HG02610 (cell line): Measurements from ENCODE around the gene TRMT2A.

Experiments
- ATAC-seq: cut with Tn5 transposase; IDR thresholded peaks from one replicate; pipeline ENCODE4 v1.9.1; 2021; ENCODE audit warnings: mild to moderate bottlenecking, moderate library complexity; ENCODE audit not compliant: unreplicated experiment

The TRMT2A gene

DNA sequence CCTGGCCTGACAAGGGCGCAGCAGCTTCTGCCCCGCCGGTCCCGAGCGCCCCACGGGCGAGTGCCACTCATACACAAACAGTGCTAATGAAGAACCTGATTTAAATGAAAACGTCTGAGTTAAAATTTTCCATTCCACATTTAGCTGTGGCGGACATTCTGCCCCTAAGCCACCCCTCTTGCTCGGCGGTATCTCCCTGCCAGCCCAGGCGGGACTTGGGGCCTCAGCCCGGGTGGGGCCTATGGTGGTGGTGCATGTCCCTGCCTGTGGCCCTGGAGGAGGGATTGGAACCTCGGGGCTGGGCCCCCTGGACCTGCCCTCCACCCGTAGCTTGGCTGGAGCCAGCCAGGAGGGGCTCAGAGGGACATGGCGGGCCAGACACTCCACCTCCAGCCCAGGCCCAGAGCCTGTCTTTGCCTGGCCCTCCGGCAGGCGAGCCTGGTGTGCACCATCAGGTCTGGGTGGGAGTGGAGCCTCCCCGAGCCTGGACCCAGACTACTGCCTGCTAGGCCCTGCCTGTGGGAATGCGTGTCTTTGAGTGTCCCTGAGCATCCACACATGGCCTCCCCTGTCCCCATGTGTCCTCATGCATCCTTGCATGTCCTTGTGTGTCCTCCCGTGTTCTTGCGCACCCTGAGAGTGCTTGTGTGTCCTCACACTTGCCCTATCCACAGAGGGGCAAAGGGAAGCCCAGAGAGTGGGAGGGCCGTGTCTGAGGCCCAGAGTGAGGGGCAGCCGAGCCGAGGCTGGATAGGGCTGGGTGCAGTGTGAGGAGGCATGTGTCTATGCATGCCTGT is 19.0 kb upstream of the TRMT2A start:
- no peak for ATAC-seq

DNA sequence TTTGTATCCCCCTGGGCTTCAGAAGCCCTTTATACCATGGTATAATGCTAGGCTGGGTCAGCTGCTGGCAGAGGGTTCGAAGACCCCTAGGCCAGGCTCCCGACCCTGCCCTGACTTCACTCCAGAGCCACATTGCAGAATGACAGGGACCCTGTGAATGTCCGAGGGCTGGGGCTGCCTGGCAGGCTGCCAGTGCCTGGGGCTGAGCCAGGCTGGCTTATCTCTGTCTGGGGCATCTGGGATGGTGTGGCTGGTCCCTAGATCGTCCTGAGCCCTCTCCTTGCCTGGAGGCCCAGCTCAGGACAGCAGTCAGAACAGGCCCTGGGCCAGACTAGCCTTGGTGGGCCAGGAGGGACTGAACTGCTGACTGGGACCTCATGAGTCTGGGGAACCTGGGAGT is 18.2 kb upstream of the TRMT2A start:
- ATAC-seq = no peak

DNA sequence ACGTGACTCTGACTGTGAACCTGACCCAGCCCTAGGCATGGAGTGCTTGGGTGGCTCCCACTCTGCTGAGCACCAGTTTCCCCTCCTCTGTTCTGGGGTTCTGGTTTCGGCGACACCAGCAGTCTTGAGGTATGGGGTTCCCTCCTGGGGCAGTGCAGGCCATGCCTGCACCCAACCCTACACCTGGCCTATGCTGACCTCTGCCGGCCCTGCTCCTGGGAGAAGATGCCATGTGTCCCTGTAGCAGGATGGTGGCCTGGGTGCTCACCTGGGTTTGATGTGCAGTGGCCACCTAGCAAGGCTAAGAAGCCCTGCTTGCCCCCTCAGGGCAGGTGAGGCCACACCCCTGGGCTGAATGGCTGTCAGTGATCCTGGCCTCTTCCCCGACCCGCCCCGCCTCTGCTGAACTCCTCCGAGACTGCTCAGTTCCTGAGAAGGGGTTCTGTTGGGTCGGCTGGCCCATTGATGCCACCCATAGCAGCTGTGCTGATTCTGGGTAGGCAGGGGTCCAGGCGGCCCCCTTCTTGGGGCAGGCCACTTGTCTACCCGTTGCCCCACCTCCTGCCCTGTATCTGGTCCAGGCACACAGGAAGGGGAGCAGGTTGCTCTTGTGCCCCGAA is 17.0 kb upstream of the TRMT2A start:
- no peak for ATAC-seq

DNA sequence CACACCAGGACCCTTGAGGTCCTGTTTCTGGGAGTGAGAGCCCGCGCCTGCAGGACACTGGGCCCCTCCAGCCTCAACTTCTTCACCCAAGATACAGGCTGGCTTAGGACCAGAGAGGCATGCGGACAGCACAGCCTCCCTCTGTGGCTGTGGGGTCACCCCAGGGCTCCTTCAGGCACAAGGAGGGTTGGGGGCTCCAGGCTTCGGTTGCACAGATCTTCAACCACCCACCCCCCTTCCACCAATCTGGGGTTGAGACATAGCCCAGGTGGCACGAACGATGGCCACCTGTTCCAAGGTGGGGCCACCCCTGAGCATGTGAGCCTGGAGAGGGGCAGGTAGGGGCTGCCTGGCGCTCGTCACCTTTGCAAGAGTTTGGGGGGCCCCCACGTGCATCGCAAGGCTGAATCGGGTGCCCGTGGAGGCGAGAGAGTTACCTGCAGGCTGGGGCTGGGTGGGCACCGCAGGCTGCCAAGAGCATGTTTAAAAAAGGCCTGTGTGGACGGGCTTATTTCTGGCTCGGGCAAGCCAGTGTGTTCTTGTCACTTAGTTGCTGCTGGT is 15.7 kb upstream of the TRMT2A start:
- ATAC-seq = no peak

DNA sequence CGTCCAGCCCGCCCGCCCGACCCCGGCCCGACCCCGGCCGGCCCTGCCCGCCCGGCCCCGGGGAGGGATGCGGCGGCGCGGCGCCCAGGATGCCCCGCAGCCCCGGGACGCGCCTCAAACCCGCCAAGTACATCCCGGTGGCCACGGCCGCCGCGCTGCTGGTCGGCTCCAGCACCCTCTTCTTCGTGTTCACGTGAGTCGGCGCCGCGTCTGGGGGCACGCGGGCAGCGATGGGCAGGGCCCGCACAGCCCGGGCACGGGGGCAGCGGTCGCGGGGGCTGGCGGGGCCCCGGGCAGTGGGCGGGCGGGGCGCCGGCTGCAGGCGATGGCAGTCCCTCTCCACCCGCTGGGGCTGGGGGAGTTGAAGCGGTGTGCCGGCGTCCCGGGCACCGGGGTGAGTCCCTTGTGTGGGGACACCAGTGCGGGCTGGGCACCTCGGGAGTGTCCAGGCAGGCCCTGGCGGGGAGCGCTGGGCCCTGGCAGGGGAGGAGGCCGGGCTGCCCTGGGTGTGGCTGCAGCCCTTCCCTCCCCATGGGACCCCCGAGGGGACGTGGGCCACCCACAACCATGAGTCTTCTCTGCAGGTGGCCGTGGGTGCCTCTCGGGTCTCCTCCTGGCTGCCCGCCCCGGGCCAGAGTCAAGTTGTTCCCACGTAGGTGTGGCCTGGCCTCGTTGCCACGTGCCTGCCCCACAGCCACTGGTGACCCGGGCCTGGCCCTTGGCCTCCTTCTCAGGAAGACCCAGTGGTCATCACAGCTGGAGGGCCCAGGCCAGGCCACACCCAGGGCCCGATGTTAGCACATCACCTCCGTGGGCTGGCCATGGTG is 15.0 kb upstream of the TRMT2A start:
- ATAC-seq = no peak

DNA sequence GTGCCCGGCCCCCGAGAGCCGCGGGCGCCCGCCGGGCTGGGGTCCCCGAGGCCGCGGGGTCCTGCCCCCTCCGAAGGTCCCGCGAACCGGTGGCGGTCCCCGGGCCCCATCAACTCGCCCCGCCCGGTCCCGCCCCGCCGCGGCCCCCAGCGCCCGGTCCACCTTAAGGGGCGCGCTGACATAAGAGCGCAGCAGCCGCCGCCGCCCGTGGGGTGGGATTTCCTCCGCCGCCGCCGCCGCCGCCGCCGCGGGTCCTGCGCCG is 14.5 kb upstream of the TRMT2A start, which contains the start of gene ZDHHC8:
Gene ZDHHC8 (plus strand): TSS at position 208 of the 262 bp plus-strand sequence. CDS start 144 bp downstream, outside the sequence.
- no peak for ATAC-seq

DNA sequence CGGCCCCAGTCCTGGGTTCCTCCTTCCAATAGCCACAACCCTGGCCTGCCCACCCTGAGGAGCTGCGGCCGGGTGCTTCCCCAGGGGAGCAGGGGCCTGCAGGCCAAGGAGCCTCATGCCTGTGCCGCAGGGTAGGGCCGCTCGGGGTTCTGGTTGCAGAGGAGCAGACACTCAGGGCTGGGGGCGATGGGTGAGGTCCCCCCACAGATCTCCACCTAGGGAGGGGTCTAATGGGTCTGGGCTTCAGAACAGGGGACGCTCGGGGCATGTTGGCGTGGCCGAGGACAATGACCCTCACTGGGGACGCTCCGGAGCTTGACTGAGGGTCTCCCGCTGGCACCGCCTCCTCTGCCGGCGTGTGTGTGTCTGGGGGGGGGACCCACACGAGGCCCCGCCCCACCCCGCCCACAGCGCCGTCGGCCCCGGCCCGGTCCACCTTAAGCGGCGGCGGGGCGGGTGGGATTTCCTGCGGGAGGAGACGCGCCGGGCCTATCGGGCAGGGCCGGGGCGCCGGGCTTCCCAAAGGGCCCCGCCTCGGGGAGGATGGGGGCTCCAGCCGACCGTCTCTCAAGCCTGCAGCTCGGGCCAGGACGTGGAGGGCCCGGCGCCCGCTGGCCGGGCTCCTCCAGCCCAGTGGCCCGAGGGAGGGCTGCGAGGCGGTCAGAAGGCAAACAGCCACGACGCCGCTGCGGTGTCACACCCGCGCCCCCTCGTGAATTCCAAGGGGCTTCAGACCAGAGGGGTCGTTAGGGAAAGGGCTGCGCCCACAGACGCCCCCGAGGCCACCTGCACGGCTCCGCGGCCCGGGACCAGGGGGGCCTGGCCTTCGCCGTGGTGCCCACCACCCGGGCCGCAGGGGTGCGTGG is 13.9 kb upstream of the TRMT2A start:
- ATAC-seq = peak; percentile 56

DNA sequence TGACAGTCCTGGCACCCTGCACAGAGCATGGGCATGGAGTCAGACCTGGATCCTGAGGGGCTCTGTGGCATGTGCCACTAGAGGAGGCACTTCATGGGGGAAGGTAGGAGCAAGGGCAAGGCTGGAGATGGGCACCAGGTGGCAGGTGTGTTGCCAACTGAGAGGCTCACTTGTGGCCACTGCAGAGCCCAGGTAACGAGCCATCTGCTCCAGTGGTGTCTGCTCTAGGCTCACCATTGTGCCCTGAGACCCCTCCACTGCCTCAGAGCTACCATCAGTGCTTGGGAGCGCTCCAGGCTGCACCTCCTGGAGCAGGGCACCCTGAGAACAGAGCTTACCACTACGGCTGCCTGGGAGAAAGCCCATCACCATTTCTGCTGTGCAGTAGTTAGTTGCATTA is 13.3 kb upstream of the TRMT2A start:
- ATAC-seq = no peak

DNA sequence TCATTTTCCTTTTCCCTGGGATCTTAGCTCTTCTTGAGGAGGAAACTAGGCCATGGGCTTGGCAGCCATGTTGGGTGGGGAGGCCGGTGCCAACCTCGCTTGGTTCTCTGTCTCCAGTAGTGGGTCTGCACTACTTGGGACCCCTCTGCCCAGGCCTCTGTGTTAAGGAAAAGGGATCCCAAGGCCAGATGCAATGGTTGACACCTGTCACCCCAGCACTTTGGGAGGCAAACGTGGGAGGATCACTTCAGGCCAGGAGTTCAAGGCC is 12.7 kb upstream of the TRMT2A start:
- no peak for ATAC-seq

DNA sequence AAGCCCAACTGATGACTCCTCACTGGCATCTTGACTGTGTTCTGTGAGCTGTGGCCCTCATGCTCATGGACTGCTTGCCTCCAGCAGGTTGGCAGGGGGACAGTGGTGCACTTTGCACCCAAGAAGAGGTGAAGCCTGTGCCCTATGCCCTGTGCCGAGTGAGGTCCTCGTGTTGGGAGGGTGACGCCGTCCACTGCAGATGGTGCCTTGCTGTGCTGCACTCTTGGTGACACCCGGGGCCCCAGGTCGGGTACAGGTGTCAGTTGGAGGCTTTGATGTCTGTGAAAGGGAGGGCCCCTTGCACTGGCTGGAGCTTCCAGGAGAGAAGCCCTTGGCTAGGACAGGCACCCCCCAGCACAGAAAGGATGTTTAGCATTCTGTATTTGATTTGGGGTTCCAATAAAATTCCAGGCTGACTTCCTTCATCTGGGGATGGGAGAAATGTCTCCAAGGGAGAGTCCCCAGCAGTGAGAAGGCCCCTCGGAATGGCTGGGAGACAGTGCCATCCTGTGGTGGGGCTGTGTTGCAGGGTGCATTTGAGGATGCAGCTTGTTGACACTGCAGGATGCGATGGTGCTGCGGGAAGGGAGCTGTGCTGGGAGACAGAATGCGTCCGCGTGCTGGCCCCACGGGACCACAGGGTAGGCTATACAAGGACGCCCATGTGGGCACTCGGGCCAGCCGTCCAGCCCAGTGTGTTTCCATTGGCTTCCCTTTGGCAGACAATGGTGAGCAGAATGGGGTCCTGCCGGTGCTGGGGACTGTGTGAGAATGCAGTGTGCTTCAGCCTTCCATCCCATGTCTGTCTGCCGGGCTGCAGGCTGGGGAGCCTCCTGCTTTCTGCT is 12.1 kb upstream of the TRMT2A start:
- no peak for ATAC-seq

DNA sequence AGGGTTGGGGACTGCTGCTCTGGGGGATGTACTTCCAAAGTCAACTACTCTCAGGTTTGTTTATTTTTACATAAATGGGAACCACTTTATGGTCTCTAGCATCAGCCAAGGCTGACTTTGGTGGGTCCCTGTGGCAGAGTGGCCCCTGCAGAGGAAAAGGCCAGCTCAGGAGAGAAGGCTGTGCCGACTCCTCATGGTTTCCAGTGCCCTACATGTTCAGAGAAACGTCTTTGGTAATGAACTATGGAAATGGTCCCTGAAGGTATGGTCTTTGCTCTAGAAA is 11.5 kb upstream of the TRMT2A start:
- no peak for ATAC-seq

DNA sequence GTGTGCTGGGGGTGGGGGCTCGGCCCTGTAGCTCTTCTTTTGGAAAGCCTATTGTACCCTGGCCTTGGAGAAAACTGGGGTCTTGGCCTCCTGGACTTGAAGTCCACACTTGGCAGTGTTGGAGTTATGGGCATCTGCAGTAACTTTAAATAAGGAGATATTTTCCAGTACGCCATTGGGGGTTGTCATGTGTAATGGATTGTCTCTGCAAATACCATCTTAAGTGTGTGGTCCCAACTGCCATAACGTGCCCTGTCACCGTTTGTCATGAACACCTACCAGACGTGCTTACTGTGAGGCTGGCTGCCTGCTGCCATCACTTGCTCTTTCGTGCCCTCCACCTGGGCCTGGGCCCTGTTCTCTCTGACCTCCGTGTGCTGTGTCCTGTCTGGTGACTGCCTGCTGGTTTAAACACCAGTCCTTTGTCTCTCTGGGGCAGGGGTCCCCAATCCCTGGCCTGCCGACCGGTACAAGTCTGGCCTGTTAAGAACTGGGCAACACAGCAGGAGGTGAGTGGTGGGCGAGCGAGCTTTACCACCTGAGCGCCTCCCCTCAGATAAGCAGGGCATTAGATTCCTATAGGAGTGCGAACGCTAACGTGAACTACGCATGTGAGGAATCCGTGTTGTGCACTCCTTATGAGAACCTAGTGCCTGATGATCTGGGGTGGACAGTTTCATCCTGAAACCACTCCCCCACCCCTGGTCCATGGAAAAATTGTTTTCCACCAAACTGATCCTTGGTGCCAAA is 11.0 kb upstream of the TRMT2A start:
- ATAC-seq = no peak

DNA sequence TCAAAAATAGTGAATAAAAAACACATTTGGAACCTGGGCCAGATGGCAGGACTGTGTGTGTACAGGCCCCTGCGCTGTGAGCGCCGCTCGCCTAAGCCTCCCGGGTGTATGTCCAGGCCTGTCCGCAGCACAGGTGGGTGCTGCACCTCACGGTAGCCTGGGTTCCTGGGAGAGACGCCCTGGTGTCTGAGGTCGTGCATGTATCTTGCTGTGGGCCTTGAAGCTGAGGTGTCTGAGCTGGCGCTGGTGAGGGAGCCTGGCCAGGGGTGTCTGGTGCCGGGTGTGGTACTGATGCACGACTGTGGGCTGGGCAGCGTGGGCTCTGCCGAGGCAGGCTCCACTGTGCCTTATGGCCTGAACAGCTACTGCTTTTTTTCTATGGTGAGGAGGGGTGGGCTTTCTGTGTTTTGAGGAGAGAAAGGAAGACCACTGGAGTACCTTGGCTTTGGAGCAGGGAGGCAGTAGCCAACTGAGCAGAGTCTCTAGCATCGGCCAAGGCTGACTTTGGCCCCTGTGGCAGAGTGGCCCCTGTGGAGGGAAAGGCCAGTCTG is 10.4 kb upstream of the TRMT2A start:
- no peak for ATAC-seq

DNA sequence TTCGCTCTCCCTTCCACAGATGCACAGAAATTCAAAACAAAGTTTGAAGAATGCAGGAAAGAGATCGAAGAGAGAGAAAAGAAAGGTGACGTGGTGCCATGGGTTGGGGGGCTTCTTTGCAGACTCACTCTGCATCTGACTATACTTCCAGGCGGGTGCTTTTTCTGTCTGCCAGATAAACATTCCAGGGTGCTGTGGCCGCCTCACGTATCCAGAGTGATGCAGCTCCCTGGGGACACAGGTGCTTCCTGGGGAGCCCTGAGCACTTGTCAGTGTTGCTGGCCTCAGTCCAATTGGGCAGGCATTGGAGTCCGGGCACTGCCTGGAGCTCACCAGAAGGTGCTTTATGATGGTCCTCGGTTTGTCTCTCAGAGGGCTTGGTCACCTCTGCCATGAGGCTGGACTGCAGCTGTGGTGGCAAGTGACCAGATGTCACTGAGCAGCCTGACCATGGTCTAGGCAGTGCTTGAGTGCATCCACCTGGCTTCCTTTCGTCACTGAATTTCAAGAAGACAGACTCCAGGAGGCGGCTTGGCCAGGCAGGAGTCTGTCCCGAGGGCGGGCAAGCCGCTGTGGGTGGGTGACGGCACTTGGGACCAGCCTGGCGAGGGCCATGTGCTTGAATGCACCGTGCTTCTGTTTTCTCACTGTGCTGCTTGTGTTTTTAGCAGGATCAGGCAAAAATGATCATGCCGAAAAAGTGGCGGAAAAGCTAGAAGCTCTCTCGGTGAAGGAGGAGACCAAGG is 9.4 kb upstream of the TRMT2A start:
- ATAC-seq = no peak

DNA sequence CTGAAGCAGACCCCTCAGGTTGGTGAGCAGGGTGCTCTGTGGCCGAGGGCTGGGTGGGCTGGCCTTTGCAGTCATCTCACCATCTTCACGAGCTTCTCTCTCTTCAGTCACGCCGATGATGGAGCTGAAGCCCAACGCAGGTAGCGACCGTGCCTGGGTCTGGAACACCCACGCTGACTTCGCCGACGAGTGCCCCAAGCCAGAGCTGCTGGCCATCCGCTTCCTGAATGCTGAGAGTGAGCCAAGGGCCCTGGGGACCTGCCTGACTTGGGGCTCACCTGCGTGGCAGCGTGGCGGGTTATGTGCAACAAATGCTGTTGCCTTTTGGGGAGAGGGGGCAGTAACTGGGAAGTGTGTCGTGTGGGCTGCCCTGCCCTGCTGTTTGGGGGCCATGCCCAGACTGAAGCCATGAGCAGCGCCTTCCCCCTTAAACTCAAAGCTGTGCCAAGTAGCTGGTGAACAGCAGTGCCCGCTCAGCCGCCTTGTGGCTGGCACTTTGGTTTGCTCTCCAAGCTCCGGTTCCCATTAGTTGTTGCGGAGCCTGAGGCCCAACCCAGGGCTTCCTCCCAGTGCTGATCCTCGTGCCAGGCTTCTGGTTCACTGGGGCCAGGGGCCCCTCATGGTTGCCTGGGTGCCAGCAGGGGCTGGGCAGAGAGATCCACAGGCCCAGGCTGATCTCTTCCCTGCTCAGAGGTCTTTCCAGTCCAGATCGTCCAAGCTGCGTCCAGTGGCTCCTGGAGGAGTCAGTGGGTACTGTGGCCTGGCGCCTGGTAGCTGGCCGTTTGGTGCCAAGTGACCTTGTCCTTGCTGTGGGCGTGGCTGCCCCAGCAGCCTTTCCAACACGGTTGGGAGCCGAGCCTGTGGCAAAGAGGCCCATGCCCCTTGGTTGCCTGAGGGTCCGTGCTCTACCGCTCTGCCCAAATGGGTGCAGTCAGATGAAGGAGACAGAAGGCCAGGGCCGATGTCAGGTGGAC is 8.5 kb upstream of the TRMT2A start:
- ATAC-seq = no peak

DNA sequence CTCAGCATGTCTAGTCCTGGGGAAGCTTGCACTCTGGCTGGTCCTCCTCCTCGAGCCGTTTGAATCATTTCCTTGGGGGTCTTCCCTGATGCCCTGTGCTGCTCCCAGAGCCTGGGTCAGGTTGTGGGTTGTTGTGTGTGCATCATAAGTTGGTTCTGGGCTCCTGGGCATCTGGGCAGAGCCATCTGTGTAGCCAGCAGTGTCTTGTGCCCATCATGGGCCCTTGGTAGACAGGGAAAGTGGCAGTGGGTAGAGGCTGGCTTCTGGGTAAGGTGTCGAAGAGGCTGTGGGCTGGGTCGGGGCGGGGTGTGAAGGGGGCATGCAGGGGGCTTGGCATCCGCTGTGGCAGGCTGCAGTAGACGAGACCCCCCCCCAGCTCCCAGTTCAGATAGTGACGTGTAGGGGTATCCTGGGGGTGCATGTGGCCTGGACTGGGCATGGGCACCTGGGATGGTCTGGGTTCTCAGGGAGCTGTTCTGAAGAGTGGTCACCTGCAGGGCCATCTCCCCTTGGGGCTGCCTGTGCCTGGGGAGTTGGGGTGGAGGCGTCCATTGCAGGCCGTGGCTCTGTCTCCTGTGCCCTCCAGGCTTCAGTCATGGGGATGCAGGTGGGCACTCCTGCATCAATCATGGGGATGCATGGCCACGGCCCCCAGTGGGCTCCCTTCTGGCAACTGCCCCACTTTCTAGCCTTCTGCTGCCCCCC is 7.2 kb upstream of the TRMT2A start:
- no peak for ATAC-seq
